OCI-LY7 (cell line): ENCODE results near the gene PPARGC1A. TPM values are rescaled to one million over a fixed set of nuclear protein-coding genes. Genes with fewer than 3 reads are reported as not detected.

Experiments
- BruUV-seq: library from RNA; stranded (reverse); fragments of 400-500 nt; replicated peaks from 2 replicates; lab custom pipeline; 2021; lab: Mats Ljungman, UMichigan
- CTCF ChIA-PET: fragments of 300-600 bp; sonication (Branson Sonifier 250); formaldehyde crosslinking; loops from one replicate; lab custom pipeline; 2022; ENCODE audit warnings: antibody characterized with exemption; ENCODE audit not compliant: unreplicated experiment; lab: Charles Lee
- POLR2A ChIA-PET: fragments of 300-600 bp; sonication (Branson Sonifier 250); formaldehyde crosslinking; loops from one replicate; lab custom pipeline; 2022; ENCODE audit warnings: antibody characterized with exemption; lab: Charles Lee
- DNase-seq: peaks from one replicate; pipeline ENCODE4 v3.0.0-alpha.2; 2015; ENCODE audit warnings: low spot score
- H2AFZ ChIP-seq: fragments of 200-600 bp; sonication (generic), shearing (Covaris generic); 2 replicates; pipeline ENCODE4 v1.6.1; 2014; ENCODE audit warnings: mild to moderate bottlenecking, antibody characterized with exemption, low read length, moderate library complexity
- H3K27ac ChIP-seq: fragments of 200-600 bp; sonication (generic); 2 replicates; pipeline ENCODE4 v1.5.1; 2014; ENCODE audit warnings: mixed run types, low read depth, mild to moderate bottlenecking, moderate library complexity, low read length, inconsistent platforms; ENCODE audit not compliant: poor library complexity, severe bottlenecking
- H3K36me3 ChIP-seq: fragments of 200-600 bp; sonication (generic); 2 replicates; pipeline ENCODE4 v1.6.1; 2014; ENCODE audit warnings: mild to moderate bottlenecking, antibody characterized with exemption, low read length, moderate library complexity, mixed read lengths; ENCODE audit not compliant: insufficient read depth
- H3K4me1 ChIP-seq: fragments of 200-600 bp; sonication (generic); 2 replicates; pipeline ENCODE4 v1.5.1; 2014; ENCODE audit warnings: mild to moderate bottlenecking, low read length; ENCODE audit not compliant: insufficient read depth, poor library complexity, severe bottlenecking
- H3K4me2 ChIP-seq: fragments of 200-600 bp; sonication (generic); 2 replicates; pipeline ENCODE4 v1.6.1; 2014; ENCODE audit warnings: mild to moderate bottlenecking, low read length
- H3K4me3 ChIP-seq: fragments of 200-600 bp; sonication (generic); 2 replicates; pipeline ENCODE4 v1.5.1; 2014; ENCODE audit warnings: mild to moderate bottlenecking, low read depth, low read length; ENCODE audit not compliant: poor library complexity, severe bottlenecking
- H3K79me2 ChIP-seq: fragments of 200-600 bp; sonication (generic); 2 replicates; pipeline ENCODE4 v1.6.1; 2016; ENCODE audit warnings: low read depth, mild to moderate bottlenecking, low read length, moderate library complexity, mixed read lengths; ENCODE audit not compliant: insufficient read depth
- H3K9me2 ChIP-seq: fragments of 200-600 bp; sonication (generic); 2 replicates; pipeline ENCODE4 v1.6.1; 2016; ENCODE audit warnings: mild to moderate bottlenecking, low read length, mixed read lengths; ENCODE audit not compliant: insufficient read depth
- H3K9me3 ChIP-seq: fragments of 200-600 bp; sonication (generic); 2 replicates; pipeline ENCODE4 v1.6.1; 2014; ENCODE audit warnings: mild to moderate bottlenecking, mixed run types, low read length, mixed read lengths
- H4K20me1 ChIP-seq: fragments of 200-600 bp; sonication (generic); 2 replicates; pipeline ENCODE4 v1.6.1; 2014; ENCODE audit warnings: mild to moderate bottlenecking, antibody characterized with exemption, low read length, moderate library complexity, mixed read lengths; ENCODE audit not compliant: insufficient read depth
- CTCF ChIP-seq: fragments of 200-600 bp; sonication (generic); conservative IDR thresholded peaks from 2 replicates; pipeline ENCODE4 v1.5.1; 2014; ENCODE audit warnings: mild to moderate bottlenecking, antibody characterized with exemption, low read length, moderate library complexity, mixed read lengths
- EZH2phosphoT487 ChIP-seq: fragments of 200-600 bp; sonication (generic); IDR thresholded peaks from 2 replicates; pipeline ENCODE4 v1.6.1; 2018; ENCODE audit warnings: low read depth, borderline replicate concordance, mild to moderate bottlenecking, mixed run types, antibody characterized with exemption, low read length, moderate library complexity, mixed read lengths
- intact Hi-C: fragments of 100-400 bp; cut with micrococcal nuclease; formaldehyde crosslinking; loops from one replicate; pipeline ENCODE4 v1.10.0; 2022; ENCODE audit not compliant: unreplicated experiment
- total RNA-seq, 2 experiments: library from RNA; depleted of rRNA in 1 of 2; stranded (reverse); fragments of >200 nt in 1 of 2; shearing (Covaris generic) in 1 of 2; gene quantifications; 2 replicates each; pipeline ENCODE4 v1.2.3, GENCODE V29; 2014 to 2022

PPARGC1A gene
- total RNA-seq, 2 experiments from 2014 or later = 0.40 TPM; not detected in 1

GRCh38 chr4:23877758-23878229, 12.1 kb downstream of the PPARGC1A start:
- Histone ChIP-seq H3K9me3 (no peaks in the 10 kb centered on the region), H3K79me2 (no peaks in the 10 kb centered on the region), H3K4me1 (no peaks in the 10 kb centered on the region), H3K27ac (no peak overlapping the region), H3K4me2 (no peak overlapping the region), H3K36me3 (no peaks in the 10 kb centered on the region), H3K4me3 (no peak overlapping the region), H3K9me2 (no peaks in the 10 kb centered on the region), H2AFZ (no peak overlapping the region), H4K20me1 (no peaks in the 10 kb centered on the region)
- BruUV-seq = no TSS peak
- TF ChIP-seq CTCF = no peak
- TF ChIP-seq EZH2phosphoT487 = no peak
- DNase-seq = no peak
- POLR2A ChIA-PET = interaction anchor here (0.7 kb wide), 1 partner anchor 10 kb away, joined by 7 read pairs; no protein-coding TSS in a partner anchor
- intact Hi-C loops = no loop called here
- CTCF ChIA-PET = no interaction called here

GRCh38 chr4:23876418-23877089, 13.3 kb downstream of the PPARGC1A start:
- no peaks in the 10 kb centered on the region for H3K79me2 ChIP-seq
- DNase-seq = no peak
- BruUV-seq = no TSS peak
- intact Hi-C loops = no loop called here
- H3K4me3 ChIP-seq = no peak overlapping the region
- H3K9me2 ChIP-seq = no peaks in the 10 kb centered on the region
- no peaks in the 10 kb centered on the region for H3K4me1 ChIP-seq
- no peaks in the 10 kb centered on the region for H3K9me3 ChIP-seq
- H3K4me2 ChIP-seq = no peak overlapping the region
- H4K20me1 ChIP-seq = no peaks in the 10 kb centered on the region
- H3K27ac ChIP-seq = no peak overlapping the region
- ChIA-PET POLR2A (interaction anchor here (0.6 kb wide), 1 partner anchor 377 kb away, joined by 6 read pairs; no protein-coding TSS in a partner anchor), CTCF (no interaction called here)
- H2AFZ ChIP-seq = no peak overlapping the region
- H3K36me3 ChIP-seq = no peaks in the 10 kb centered on the region
- no peak for TF ChIP-seq EZH2phosphoT487
- no peak for TF ChIP-seq CTCF

- ChIA-PET CTCF (no interaction called here), POLR2A (interaction anchor here (0.6 to 1.4 kb wide), 3 partner anchors 15 to 547 kb away, joined by 3 to 7 read pairs (median 4); no protein-coding TSS in a partner anchor)
- intact Hi-C loops = no loop called here
- Histone ChIP-seq H3K27ac (no peak overlapping the region), H3K9me3 (no peaks in the 10 kb centered on the region), H3K36me3 (no peaks in the 10 kb centered on the region), H3K79me2 (no peaks in the 10 kb centered on the region), H3K4me3 (no peak overlapping the region), H4K20me1 (no peaks in the 10 kb centered on the region), H3K4me2 (no peak overlapping the region), H2AFZ (no peak overlapping the region), H3K4me1 (no peaks in the 10 kb centered on the region), H3K9me2 (no peaks in the 10 kb centered on the region)
- BruUV-seq = no TSS peak
- no peak for TF ChIP-seq CTCF
- no peak for TF ChIP-seq EZH2phosphoT487
- DNase-seq = no peak
Observed at GRCh38 chr4:23875317-23875716, 14.5 kb downstream of the PPARGC1A start.
